Heart left ventricle (tissue), 13 donors: ENCODE results near the gene CTAG1A.
"Not testable (repeated sequence)": the region's sequence is repeated elsewhere in the genome, so short reads cannot be mapped to it uniquely, and the experiment has no call there.

ENCODE experiments used
- CTCF ChIP-seq, 12 donors: fragments of 200-600 bp; sonication (generic) in 4 of 12; IDR thresholded peaks; one replicate each; pipeline versions ENCODE4 v1.5.0 to v1.8.0; 2018 to 2022; ENCODE audit warnings: antibody characterized with exemption in 12 of 12, mild to moderate bottlenecking in 5 of 12
- POLR2A ChIP-seq, 2 donors: fragments of 450-650 bp; IDR thresholded peaks; one replicate each; pipeline ENCODE4 v1.6.1; 2017; ENCODE audit warnings: antibody characterized with exemption in 2 of 2, mild to moderate bottlenecking in 2 of 2, moderate library complexity in 2 of 2
- donor health status: ischemic (EF 13 %, LVEDD 7.1; RV severe dilation, severe dysfunction).
- donor health status: DM: no; HTN: yes; CAD: no.
- donor health status: DM: no; HTN: no; CAD: no.
- donor health status: ischemic (EF 25% LVEDD 6.9; RV normal size, moderate dysfunction).
- donor health status: ischemic (EF 25% LVEDD 5.7; RV mildly dilated, moderate dysfunction).
- donor health status: ischemic (EF 35%, LVEDD 5.7; RV mildly dilated, moderate dysfunction).
- donor health status: nonischemic (EF 11% LVEDD 7.7; RV severe dilation, severe dysfunction).
- donor health status: DM: yes; HTN: yes; CAD: no.
- donor health status: PGD.
- donor health status: ischemic (EF 29% LVEDD 5.4; RV normal size, mild dysfunction).
- donor health status: nonischemic (EF 23%, LVEDD 6.1; RV moderate dilation, normal function).

- not testable (repeated sequence) for TF ChIP-seq CTCF, POLR2A (IDR thresholded peaks at IDR 0.05)
Measured at GRCh38 chrX:154582994-154583393, 1.9 kb upstream of the CTAG1A start.
